Astrocyte (in vitro differentiated cells and primary cell): ENCODE data around the gene TNFRSF1B. TPM values are rescaled to one million over a fixed set of nuclear protein-coding genes. Genes with fewer than 3 reads are reported as not detected.
A peak's percentile ranks its signal among the peaks of the same experiment; 100 is the strongest.

Experiments
- DNase-seq: peaks from one replicate; pipeline ENCODE4 v3.0.0-alpha.2; 2010; ENCODE audit warnings: low read depth
- FAIRE-seq: peaks from 2 replicates; lab custom pipeline; 2011; peaks lifted over from hg19 to GRCh38; lab: Jason Lieb, UNC
- H2AFZ ChIP-seq: 2 replicates; pipeline ENCODE4 v1.6.0; 2012; ENCODE audit warnings: low read depth, low read length, inconsistent platforms
- H3K27ac ChIP-seq: 2 replicates; pipeline ENCODE4 v1.5.1; 2011; ENCODE audit warnings: low read depth, low read length, inconsistent platforms
- H3K27me3 ChIP-seq: 2 replicates; pipeline ENCODE4 v1.6.0; 2011; ENCODE audit warnings: low read length, inconsistent platforms; ENCODE audit not compliant: insufficient read depth
- H3K36me3 ChIP-seq: 2 replicates; pipeline ENCODE4 v1.5.1; 2011; ENCODE audit warnings: low read length, inconsistent platforms; ENCODE audit not compliant: insufficient read depth
- H3K4me1 ChIP-seq: 2 replicates; pipeline ENCODE4 v1.5.1; 2011; ENCODE audit warnings: low read length, inconsistent platforms; ENCODE audit not compliant: insufficient read depth
- H3K4me2 ChIP-seq: 2 replicates; pipeline ENCODE4 v1.6.0; 2012; ENCODE audit warnings: low read length, inconsistent platforms
- H3K4me3 ChIP-seq: 2 replicates; pipeline ENCODE4 v1.5.1; 2011; ENCODE audit warnings: low read depth, mild to moderate bottlenecking, low read length, inconsistent platforms; ENCODE audit not compliant: insufficient read depth
- H3K79me2 ChIP-seq: 2 replicates; pipeline ENCODE4 v1.6.0; 2012; ENCODE audit warnings: mild to moderate bottlenecking, low read length, inconsistent platforms; ENCODE audit not compliant: insufficient read depth
- H3K9ac ChIP-seq: 2 replicates; pipeline ENCODE4 v1.6.0; 2012; ENCODE audit warnings: mild to moderate bottlenecking, low read length, inconsistent platforms
- H3K9me3 ChIP-seq: 2 replicates; pipeline ENCODE4 v1.5.1; 2012; ENCODE audit warnings: low read depth, mild to moderate bottlenecking, low read length, inconsistent platforms; ENCODE audit not compliant: insufficient read depth
- H4K20me1 ChIP-seq: 2 replicates; pipeline ENCODE4 v1.6.0; 2012; ENCODE audit warnings: low read length, inconsistent platforms; ENCODE audit not compliant: insufficient read depth
- H3K27ac Mint-ChIP-seq: one replicate; pipeline ENCODE4 v1.8.0; 2021; ENCODE audit warnings: mild to moderate bottlenecking, mixed read lengths; ENCODE audit not compliant: unreplicated experiment
- H3K27me3 Mint-ChIP-seq: one replicate; pipeline ENCODE4 v1.8.0; 2021; ENCODE audit warnings: low read depth, mixed read lengths; ENCODE audit not compliant: unreplicated experiment
- H3K36me3 Mint-ChIP-seq: one replicate; pipeline ENCODE4 v1.8.0; 2021; ENCODE audit warnings: low read depth, mixed read lengths; ENCODE audit not compliant: unreplicated experiment
- H3K4me1 Mint-ChIP-seq: one replicate; pipeline ENCODE4 v1.8.0; 2021; ENCODE audit warnings: low read depth, mixed read lengths; ENCODE audit not compliant: unreplicated experiment
- H3K4me3 Mint-ChIP-seq: one replicate; pipeline ENCODE4 v1.8.0; 2021; ENCODE audit warnings: mild to moderate bottlenecking, moderate library complexity, mixed read lengths; ENCODE audit not compliant: unreplicated experiment
- H3K9me3 Mint-ChIP-seq: one replicate; pipeline ENCODE4 v1.8.0; 2021; ENCODE audit warnings: mild to moderate bottlenecking, mixed read lengths; ENCODE audit not compliant: unreplicated experiment
- EZH2 ChIP-seq: IDR thresholded peaks from 2 replicates; pipeline ENCODE4 v1.6.1; 2012; ENCODE audit warnings: mild to moderate bottlenecking, low read length, inconsistent platforms; ENCODE audit not compliant: insufficient read depth
- total RNA-seq: library from RNA; stranded (reverse); gene quantifications from 2 replicates; pipeline ENCODE4 v1.2.1, GENCODE V29; 2021
- TF ChIP-seq, protein P1 (sequence below): IDR thresholded peaks from 2 replicates; pipeline ENCODE4 v1.5.1; 2011; ENCODE audit warnings: low read depth, mild to moderate bottlenecking, inconsistent platforms, low read length, moderate library complexity; ENCODE audit not compliant: insufficient read depth

The TNFRSF1B gene
- total RNA-seq, 1 donor from 2014 or later, result 0.09 TPM

DNA sequence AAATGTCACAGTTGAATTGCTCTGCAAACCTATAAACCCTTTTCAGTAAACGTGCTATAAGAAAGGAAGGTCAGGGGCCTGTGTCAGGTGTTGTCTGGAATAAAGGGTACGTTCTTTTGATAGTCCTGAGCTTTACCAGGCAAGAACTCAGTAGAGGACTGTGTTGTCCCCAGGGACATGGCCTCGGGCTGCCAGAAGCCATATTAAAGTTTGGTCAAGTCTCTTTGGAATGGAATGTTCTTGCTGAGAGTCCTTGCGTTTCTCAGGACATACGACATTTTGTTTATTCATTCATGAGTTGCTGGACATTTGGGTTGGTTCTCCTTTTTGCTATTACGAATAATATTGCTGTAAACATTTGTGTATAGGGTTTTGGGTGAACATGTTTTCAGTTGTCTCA lies 79.8 kb downstream of the TNFRSF1B start:
- no peak for DNase-seq
- Histone ChIP-seq H3K9me3 (no peaks in the 10 kb centered on the region), H3K4me1 (no peaks in the 10 kb centered on the region), H3K4me3 (no peak overlapping the region), H3K27ac (no peak overlapping the region), H4K20me1 (no peaks in the 10 kb centered on the region), H3K27me3 (no peaks in the 10 kb centered on the region), H3K9ac (no peak overlapping the region), H3K4me2 (no peak overlapping the region), H3K36me3 (peaks cover 44% of the 10 kb centered on the region), H3K79me2 (no peaks in the 10 kb centered on the region), H2AFZ (no peak overlapping the region)
- no peak for FAIRE-seq
- no peak overlapping the region for H3K27ac Mint-ChIP-seq
- no peak for TF ChIP-seq EZH2
- TF ChIP-seq, protein P1, sequence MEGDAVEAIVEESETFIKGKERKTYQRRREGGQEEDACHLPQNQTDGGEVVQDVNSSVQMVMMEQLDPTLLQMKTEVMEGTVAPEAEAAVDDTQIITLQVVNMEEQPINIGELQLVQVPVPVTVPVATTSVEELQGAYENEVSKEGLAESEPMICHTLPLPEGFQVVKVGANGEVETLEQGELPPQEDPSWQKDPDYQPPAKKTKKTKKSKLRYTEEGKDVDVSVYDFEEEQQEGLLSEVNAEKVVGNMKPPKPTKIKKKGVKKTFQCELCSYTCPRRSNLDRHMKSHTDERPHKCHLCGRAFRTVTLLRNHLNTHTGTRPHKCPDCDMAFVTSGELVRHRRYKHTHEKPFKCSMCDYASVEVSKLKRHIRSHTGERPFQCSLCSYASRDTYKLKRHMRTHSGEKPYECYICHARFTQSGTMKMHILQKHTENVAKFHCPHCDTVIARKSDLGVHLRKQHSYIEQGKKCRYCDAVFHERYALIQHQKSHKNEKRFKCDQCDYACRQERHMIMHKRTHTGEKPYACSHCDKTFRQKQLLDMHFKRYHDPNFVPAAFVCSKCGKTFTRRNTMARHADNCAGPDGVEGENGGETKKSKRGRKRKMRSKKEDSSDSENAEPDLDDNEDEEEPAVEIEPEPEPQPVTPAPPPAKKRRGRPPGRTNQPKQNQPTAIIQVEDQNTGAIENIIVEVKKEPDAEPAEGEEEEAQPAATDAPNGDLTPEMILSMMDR, result no peak
- no peaks in the 10 kb centered on the region for H3K9me3 Mint-ChIP-seq
- peaks cover 10% of the 10 kb centered on the region for H3K4me1 Mint-ChIP-seq
- peaks cover 16% of the 10 kb centered on the region for H3K36me3 Mint-ChIP-seq
- H3K27me3 Mint-ChIP-seq, result no peaks in the 10 kb centered on the region
- no peak overlapping the region for H3K4me3 Mint-ChIP-seq

DNA sequence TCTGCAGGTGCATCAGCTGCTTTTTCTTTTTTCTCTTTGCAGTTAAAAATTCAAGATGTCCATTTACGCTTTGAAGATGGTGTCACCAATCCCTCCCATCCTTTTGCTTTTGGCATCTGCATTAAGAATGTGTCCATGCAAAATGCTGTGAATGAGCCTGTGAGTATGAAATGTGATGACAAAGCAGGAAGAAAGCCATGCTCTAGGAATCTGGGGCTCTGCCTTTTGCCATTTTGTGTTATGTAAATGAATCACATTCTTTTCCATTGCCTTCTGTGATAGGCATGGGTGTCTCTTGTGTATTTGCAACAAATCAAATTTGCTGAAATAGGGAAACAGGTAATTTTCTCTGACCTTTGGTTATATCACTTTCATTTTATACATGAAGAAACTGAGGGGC lies 82.4 kb downstream of the TNFRSF1B start:
- H3K79me2 ChIP-seq, result no peaks in the 10 kb centered on the region
- no peaks in the 10 kb centered on the region for H3K9me3 ChIP-seq
- H3K9ac ChIP-seq, result no peak overlapping the region
- no peak for TF ChIP-seq EZH2
- no peaks in the 10 kb centered on the region for H3K9me3 Mint-ChIP-seq
- no peaks in the 10 kb centered on the region for H4K20me1 ChIP-seq
- no peaks in the 10 kb centered on the region for H3K27me3 ChIP-seq
- peaks cover 11% of the 10 kb centered on the region for H3K4me1 Mint-ChIP-seq
- H3K4me1 ChIP-seq, result no peaks in the 10 kb centered on the region
- H3K27ac Mint-ChIP-seq, result no peak overlapping the region
- H3K36me3 Mint-ChIP-seq, result peaks cover 21% of the 10 kb centered on the region
- H3K27ac ChIP-seq, result no peak overlapping the region
- no peak overlapping the region for H3K4me3 ChIP-seq
- H3K36me3 ChIP-seq, result peaks cover 40% of the 10 kb centered on the region
- DNase-seq (peak; percentile 30), FAIRE-seq (peak; percentile 62)
- no peak overlapping the region for H3K4me3 Mint-ChIP-seq
- no peak overlapping the region for H3K4me2 ChIP-seq
- no peaks in the 10 kb centered on the region for H3K27me3 Mint-ChIP-seq
- no peak overlapping the region for H2AFZ ChIP-seq

DNA sequence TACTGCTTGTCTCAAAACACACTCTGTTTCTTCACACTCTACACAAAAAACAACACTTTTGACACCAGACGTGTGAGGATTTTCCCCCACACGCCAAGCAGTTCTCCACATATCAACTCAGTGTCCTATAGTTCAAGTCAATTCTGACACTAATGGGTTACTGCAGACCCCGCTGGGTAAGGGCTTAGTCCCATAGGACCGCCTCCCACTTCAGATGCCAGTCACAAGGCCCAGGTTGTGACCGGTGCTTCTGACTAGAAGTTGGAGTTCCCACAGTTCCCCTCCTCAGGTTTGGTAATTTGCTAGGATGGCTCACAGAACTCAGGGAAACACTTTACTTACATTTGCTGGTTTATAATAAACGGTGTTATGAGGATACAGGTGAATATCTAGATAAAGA lies 83.0 kb downstream of the TNFRSF1B start:
- Histone ChIP-seq H3K27me3 (no peaks in the 10 kb centered on the region), H2AFZ (no peak overlapping the region), H3K36me3 (peaks cover 40% of the 10 kb centered on the region), H3K79me2 (no peaks in the 10 kb centered on the region), H3K4me2 (no peak overlapping the region), H3K9ac (no peak overlapping the region), H3K4me1 (no peaks in the 10 kb centered on the region), H3K4me3 (no peak overlapping the region), H4K20me1 (no peaks in the 10 kb centered on the region), H3K9me3 (no peaks in the 10 kb centered on the region), H3K27ac (no peak overlapping the region)
- H3K27ac Mint-ChIP-seq, result no peak overlapping the region
- H3K27me3 Mint-ChIP-seq, result no peaks in the 10 kb centered on the region
- H3K9me3 Mint-ChIP-seq, result no peaks in the 10 kb centered on the region
- peaks cover 21% of the 10 kb centered on the region for H3K36me3 Mint-ChIP-seq
- no peak for TF ChIP-seq EZH2
- TF ChIP-seq, protein P1, result no peak
- DNase-seq, result no peak
- no peak for FAIRE-seq
- peaks cover 11% of the 10 kb centered on the region for H3K4me1 Mint-ChIP-seq
- no peak overlapping the region for H3K4me3 Mint-ChIP-seq
